Neural progenitor cell (in vitro differentiated cells): Measurements from ENCODE around the gene NEK1. TPM values are rescaled to one million over a fixed set of nuclear protein-coding genes. Genes with fewer than 3 reads are reported as not detected.
"Not testable (repeated sequence)": the region's sequence is repeated elsewhere in the genome, so short reads cannot be mapped to it uniquely, and the experiment has no call there.

Experiments
- DNase-seq: peaks from one replicate; pipeline ENCODE4 v3.0.0-alpha.2; 2016; ENCODE audit warnings: low spot score
- H2AFZ ChIP-seq: fragments of 200-600 bp; sonication (generic); replicated peaks from 2 replicates; pipeline ENCODE4 v1.6.1; 2016; ENCODE audit warnings: antibody characterized with exemption
- H3F3A ChIP-seq: fragments of 200-600 bp; sonication (generic); 2 replicates; pipeline ENCODE4 v1.6.1; 2016; ENCODE audit warnings: antibody characterized with exemption, low read depth
- H3K27ac ChIP-seq: fragments of 200-600 bp; sonication (generic); 2 replicates; pipeline ENCODE4 v1.5.1; 2016; ENCODE audit warnings: mild to moderate bottlenecking
- H3K27me3 ChIP-seq: fragments of 200-600 bp; sonication (generic); 2 replicates; pipeline ENCODE4 v1.6.1; 2016; ENCODE audit warnings: mild to moderate bottlenecking, moderate library complexity
- H3K36me3 ChIP-seq: fragments of 200-600 bp; sonication (generic); 2 replicates; pipeline ENCODE4 v1.5.1; 2016
- H3K4me1 ChIP-seq: fragments of 200-600 bp; sonication (generic); 2 replicates; pipeline ENCODE4 v1.6.1; 2016; ENCODE audit warnings: mixed run types
- H3K4me2 ChIP-seq: fragments of 200-600 bp; sonication (generic); 2 replicates; pipeline ENCODE4 v1.6.1; 2016
- H3K4me3 ChIP-seq: fragments of 200-600 bp; sonication (generic); 2 replicates; pipeline ENCODE4 v1.5.1; 2016
- H3K79me2 ChIP-seq: fragments of 200-600 bp; sonication (generic); 2 replicates; pipeline ENCODE4 v1.6.1; 2016; ENCODE audit warnings: low read depth
- H3K9ac ChIP-seq: fragments of 200-600 bp; sonication (generic); 2 replicates; pipeline ENCODE4 v1.6.1; 2016
- H3K9me3 ChIP-seq: fragments of 200-600 bp; sonication (generic); 2 replicates; pipeline ENCODE4 v1.5.1; 2016; ENCODE audit warnings: low read depth
- H4K20me1 ChIP-seq: fragments of 200-600 bp; sonication (generic); 2 replicates; pipeline ENCODE4 v1.6.1; 2016; ENCODE audit warnings: low read depth
- H3K27ac Mint-ChIP-seq: 3 replicates; pipeline ENCODE4 v1.8.0; 2021; ENCODE audit warnings: mixed read lengths
- H3K27me3 Mint-ChIP-seq: 2 replicates; pipeline ENCODE4 v1.8.0; 2022; ENCODE audit warnings: low read depth, mild to moderate bottlenecking, inconsistent platforms, moderate library complexity, mixed read lengths; ENCODE audit not compliant: insufficient read depth
- H3K36me3 Mint-ChIP-seq: 3 replicates; pipeline ENCODE4 v1.8.0; 2021; ENCODE audit warnings: mixed read lengths
- H3K4me1 Mint-ChIP-seq: 3 replicates; pipeline ENCODE4 v1.8.0; 2021; ENCODE audit warnings: mixed read lengths
- H3K4me3 Mint-ChIP-seq: 3 replicates; pipeline ENCODE4 v1.8.0; 2021; ENCODE audit warnings: mild to moderate bottlenecking, moderate library complexity, mixed read lengths
- H3K9me3 Mint-ChIP-seq: 3 replicates; pipeline ENCODE4 v1.8.0; 2020; ENCODE audit warnings: mixed read lengths
- CTCF ChIP-seq: fragments of 200-600 bp; sonication (generic); IDR thresholded peaks from 2 replicates; pipeline ENCODE4 v1.5.1; 2017; ENCODE audit warnings: antibody characterized with exemption, mild to moderate bottlenecking
- EZH2 ChIP-seq: fragments of 200-600 bp; sonication (generic); IDR thresholded peaks from 2 replicates; pipeline ENCODE4 v1.6.1; 2017; ENCODE audit warnings: antibody characterized with exemption, mild to moderate bottlenecking, moderate library complexity
- EZH2phosphoT487 ChIP-seq: fragments of 200-600 bp; sonication (generic); IDR thresholded peaks from 2 replicates; pipeline ENCODE4 v1.6.1; 2017; ENCODE audit warnings: antibody characterized with exemption
- total RNA-seq: library from RNA; depleted of rRNA; stranded (reverse); fragments of >200 nt; gene quantifications from 2 replicates; pipeline ENCODE4 v1.2.3, GENCODE V29; 2015; ENCODE audit warnings: low replicate concordance

Gene NEK1
- total RNA-seq, 1 donor from 2014 or later = 12.1 TPM

GRCh38 chr4:169627307-169627706 is 14.9 kb upstream of the NEK1 start:
- no peaks in the 10 kb centered on the region for H3K36me3 ChIP-seq
- no peak overlapping the region for H2AFZ ChIP-seq
- Mint-ChIP-seq H3K36me3 (peaks cover 19% of the 10 kb centered on the region), H3K4me3 (no peak overlapping the region), H3K27me3 (no peaks in the 10 kb centered on the region), H3K9me3 (peaks cover 6% of the 10 kb centered on the region), H3K27ac (no peak overlapping the region), H3K4me1 (peaks cover 7% of the 10 kb centered on the region)
- no peak overlapping the region for H3K9ac ChIP-seq
- H4K20me1 ChIP-seq = peaks cover 30% of the 10 kb centered on the region
- no peak for TF ChIP-seq EZH2
- no peak for TF ChIP-seq EZH2phosphoT487
- no peak for TF ChIP-seq CTCF
- H3K4me1 ChIP-seq = peaks cover 6% of the 10 kb centered on the region
- DNase-seq = no peak
- no peaks in the 10 kb centered on the region for H3K27me3 ChIP-seq
- H3K79me2 ChIP-seq = peaks cover 100% of the 10 kb centered on the region
- H3K4me2 ChIP-seq = no peak overlapping the region
- H3F3A ChIP-seq = no peaks in the 10 kb centered on the region
- H3K27ac ChIP-seq = no peak overlapping the region
- H3K9me3 ChIP-seq = no peaks in the 10 kb centered on the region
- no peak overlapping the region for H3K4me3 ChIP-seq

- Histone ChIP-seq H3K4me3 (no peak overlapping the region), H2AFZ (no peak overlapping the region), H4K20me1 (peaks cover 30% of the 10 kb centered on the region), H3K27me3 (no peaks in the 10 kb centered on the region), H3K36me3 (no peaks in the 10 kb centered on the region), H3F3A (no peaks in the 10 kb centered on the region), H3K4me2 (no peak overlapping the region), H3K4me1 (peaks cover 12% of the 10 kb centered on the region), H3K27ac (no peak overlapping the region), H3K79me2 (peaks cover 100% of the 10 kb centered on the region), H3K9ac (no peak overlapping the region), H3K9me3 (no peaks in the 10 kb centered on the region)
- peaks cover 6% of the 10 kb centered on the region for H3K9me3 Mint-ChIP-seq
- DNase-seq = no peak
- peaks cover 14% of the 10 kb centered on the region for H3K4me1 Mint-ChIP-seq
- peaks cover 14% of the 10 kb centered on the region for H3K36me3 Mint-ChIP-seq
- no peak overlapping the region for H3K27ac Mint-ChIP-seq
- H3K27me3 Mint-ChIP-seq = no peaks in the 10 kb centered on the region
- no peak for TF ChIP-seq EZH2
- no peak for TF ChIP-seq EZH2phosphoT487
- TF ChIP-seq CTCF = no peak
- no peak overlapping the region for H3K4me3 Mint-ChIP-seq
Observed at GRCh38 chr4:169626331-169627282, 14.2 kb upstream of the NEK1 start.

GRCh38 chr4:169625886-169626285 is 13.5 kb upstream of the NEK1 start:
- no peaks in the 10 kb centered on the region for H3K27me3 Mint-ChIP-seq
- Histone ChIP-seq H3F3A (no peaks in the 10 kb centered on the region), H3K9me3 (no peaks in the 10 kb centered on the region), H3K27ac (no peak overlapping the region), H3K9ac (no peak overlapping the region), H2AFZ (no peak overlapping the region), H3K4me3 (no peak overlapping the region), H3K79me2 (peaks cover 100% of the 10 kb centered on the region), H3K36me3 (no peaks in the 10 kb centered on the region), H3K4me1 (peaks cover 15% of the 10 kb centered on the region), H4K20me1 (peaks cover 30% of the 10 kb centered on the region), H3K4me2 (no peak overlapping the region), H3K27me3 (no peaks in the 10 kb centered on the region)
- H3K36me3 Mint-ChIP-seq = peaks cover 9% of the 10 kb centered on the region
- no peak for DNase-seq
- peaks cover 17% of the 10 kb centered on the region for H3K4me1 Mint-ChIP-seq
- no peak for TF ChIP-seq EZH2phosphoT487
- no peak for TF ChIP-seq EZH2
- no peak for TF ChIP-seq CTCF
- no peak overlapping the region for H3K27ac Mint-ChIP-seq
- no peak overlapping the region for H3K4me3 Mint-ChIP-seq
- H3K9me3 Mint-ChIP-seq = peaks cover 2% of the 10 kb centered on the region

- Histone ChIP-seq H4K20me1 (peaks cover 30% of the 10 kb centered on the region), H3K79me2 (peaks cover 86% of the 10 kb centered on the region), H3K4me1 (peaks cover 15% of the 10 kb centered on the region)
- not testable (repeated sequence) for H3K27ac ChIP-seq, H3K9me3 Mint-ChIP-seq, H3K9ac ChIP-seq, H3K27ac Mint-ChIP-seq, H3F3A ChIP-seq, H3K27me3 ChIP-seq, H3K4me3 ChIP-seq, H3K27me3 Mint-ChIP-seq, H3K36me3 ChIP-seq, H3K36me3 Mint-ChIP-seq, H3K4me2 ChIP-seq, H3K9me3 ChIP-seq, DNase-seq, H2AFZ ChIP-seq, H3K4me3 Mint-ChIP-seq
- H3K4me1 Mint-ChIP-seq = peaks cover 17% of the 10 kb centered on the region
Observed at GRCh38 chr4:169624012-169624411, 11.6 kb upstream of the NEK1 start.
